HG02885 (cell line): ENCODE data around the gene NF2.

Source experiments
- ATAC-seq: cut with Tn5 transposase; IDR thresholded peaks from one replicate; pipeline ENCODE4 v1.9.1; 2021; ENCODE audit warnings: mild to moderate bottlenecking; ENCODE audit not compliant: unreplicated experiment, poor library complexity

NF2 gene

DNA sequence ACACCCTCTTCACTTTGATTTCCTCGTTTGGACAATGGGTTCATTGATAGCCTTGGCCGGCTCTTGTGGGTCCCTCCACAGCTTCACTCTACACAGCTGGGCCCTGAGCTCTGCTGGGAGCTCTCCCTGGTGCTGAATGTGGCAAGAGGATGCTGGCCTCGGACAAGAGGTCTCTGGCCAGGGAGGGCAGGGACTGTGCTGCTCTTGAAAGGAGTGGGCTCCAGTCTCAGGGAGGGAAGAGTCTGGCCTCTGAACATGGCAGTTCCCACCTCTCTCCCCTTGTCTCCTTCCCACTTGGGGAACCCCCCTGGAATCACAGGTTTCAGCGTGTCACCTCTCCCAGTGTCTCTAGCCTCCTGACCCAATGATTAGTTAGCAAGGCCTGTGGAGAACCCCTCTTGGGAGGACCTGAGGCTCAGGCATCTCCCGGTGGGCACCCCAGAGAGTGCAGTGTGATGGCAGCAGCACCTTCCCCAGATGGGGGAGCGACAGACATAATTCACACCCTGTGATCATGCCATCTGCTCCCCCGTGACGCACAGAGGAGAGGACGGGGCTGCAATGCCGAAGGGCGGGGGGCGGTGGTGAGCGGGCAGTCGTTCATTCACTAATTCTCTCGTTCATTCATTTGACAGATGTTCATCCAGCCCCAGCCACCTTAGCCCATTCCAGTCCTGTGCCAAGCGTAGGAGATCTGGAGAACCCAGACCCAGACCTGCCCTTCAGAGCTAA is 113.5 kb downstream of the NF2 start:
- ATAC-seq: no peak

DNA sequence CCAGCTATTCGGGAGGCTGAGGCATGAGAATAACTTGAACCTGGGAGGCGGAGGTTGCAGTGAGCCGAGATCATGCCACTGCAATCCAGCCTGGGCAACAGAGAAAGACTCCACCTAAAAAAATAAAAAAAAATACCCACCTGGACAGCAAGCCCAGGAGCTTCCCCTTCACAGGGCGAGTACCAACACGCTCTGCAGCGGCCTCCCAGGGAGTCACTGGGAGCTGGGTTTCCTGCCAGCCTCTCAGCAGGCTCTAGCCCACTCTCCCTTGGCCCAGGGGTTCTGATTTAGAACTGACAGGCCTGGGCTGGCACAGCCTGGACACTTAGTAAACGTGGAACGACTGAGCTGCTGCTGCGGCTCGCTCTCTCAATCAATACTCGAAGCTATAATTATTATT is 114.4 kb downstream of the NF2 start:
- no peak for ATAC-seq

DNA sequence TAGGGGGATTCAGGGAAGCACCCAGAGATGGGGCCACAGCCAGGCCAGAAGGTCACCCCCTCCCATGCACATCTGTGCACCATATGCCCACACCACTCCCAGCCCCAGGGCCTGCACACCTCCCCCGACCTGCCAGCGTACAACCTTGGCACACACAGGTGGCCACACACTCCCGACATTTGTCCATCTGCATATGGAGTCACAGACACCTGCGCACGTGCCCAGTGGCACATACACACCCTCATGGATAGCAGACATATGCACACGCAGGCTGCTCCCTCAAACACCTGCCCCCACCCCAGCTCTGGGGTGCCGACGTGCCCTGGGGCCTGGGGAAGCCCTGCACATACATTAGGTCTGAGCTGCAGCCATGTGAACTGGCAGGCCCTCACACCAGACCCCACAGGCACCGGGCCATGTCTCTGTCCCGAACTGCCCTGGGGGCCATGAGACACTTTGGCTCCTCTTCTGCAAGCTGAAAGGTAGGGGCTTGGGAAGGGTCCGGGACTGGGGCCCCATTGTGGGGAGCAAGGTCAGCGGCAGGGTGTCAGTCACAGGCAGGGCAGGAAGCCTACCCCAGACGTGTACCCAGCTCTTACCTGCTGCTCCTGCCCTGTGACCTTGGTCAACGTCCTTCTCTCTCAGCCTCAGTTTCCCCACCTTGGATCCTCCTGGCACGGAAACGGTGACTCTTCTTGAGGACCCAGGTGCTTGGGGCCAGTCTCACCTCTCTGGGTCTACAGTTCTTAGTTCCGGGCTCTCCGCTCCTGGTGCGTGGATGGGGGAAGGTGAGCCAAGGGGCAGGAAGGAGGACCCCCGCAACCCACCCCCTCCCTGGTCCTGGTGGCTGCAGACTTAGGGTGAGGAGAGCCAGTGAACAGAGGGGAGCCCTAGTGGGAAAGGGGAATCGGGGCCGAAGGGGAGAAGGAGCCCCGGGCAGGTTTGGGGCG is 115.8 kb downstream of the NF2 start:
- ATAC-seq: no peak

DNA sequence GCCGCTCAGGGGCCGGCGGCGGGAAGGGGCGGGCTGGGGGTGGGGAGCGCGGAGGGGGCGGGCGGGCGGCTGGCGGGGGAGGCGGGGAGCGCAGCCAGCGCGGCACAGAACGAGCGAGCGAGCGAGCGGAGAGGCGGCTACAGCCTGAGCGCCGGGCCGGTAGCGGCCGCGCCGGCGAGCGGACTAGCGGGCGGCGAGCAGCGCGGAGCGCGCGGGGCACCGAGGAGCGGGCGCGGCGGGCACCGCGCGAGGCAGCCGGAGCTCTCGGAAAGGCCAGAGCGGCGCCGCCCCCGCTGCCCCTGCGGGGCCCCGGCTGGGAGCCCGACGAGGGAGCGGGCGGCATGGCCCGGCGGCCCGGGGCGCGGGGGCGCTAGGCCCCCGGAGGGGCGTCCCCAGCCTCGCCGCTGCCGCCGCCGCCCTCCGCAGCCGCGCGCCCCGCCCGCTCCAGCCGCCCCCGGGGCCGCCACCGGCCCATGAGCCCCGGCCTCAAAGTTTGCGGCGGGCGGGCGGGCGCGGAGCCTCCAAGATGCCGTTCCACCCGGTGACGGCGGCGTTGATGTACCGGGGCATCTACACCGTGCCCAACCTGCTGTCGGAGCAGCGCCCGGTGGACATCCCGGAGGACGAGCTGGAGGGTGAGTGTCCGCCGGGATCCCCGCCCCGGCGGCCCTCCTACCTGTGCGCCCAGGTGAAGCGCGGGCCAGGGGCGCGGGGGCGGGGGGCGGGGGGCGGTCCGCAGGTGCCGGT is 116.6 kb downstream of the NF2 start, which contains the start of gene CABP7:
Gene CABP7, plus strand, starts transcription at position 105 of the 747 bp plus-strand sequence. Its CDS starts 422 bp downstream, at position 527.
- no peak for ATAC-seq

DNA sequence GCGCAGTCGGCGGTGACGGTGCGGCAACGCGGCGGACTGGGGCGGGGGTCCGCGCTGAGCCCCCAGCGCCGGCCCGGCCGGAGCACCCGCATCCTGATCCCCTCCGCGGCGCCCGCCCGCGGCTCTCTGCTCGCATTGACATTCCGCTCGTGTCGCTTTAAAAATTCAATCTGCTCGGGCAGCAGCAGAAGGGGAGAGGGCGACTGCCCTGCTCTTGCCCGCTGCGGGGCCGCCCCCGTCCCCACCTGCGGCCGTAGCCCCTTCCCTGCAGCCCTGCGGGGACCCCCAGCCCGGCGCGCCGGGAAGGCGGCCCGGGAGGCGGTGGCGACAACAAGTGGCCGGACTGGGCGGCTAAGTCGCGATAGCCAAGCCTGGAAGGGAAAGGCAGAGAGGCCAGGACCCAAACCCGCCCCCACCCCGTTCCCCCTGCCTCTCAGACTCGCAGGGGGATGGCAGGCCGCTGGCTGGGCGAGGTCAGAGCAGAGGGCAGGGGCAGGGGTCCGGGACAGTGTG is 117.4 kb downstream of the NF2 start:
- no peak for ATAC-seq

DNA sequence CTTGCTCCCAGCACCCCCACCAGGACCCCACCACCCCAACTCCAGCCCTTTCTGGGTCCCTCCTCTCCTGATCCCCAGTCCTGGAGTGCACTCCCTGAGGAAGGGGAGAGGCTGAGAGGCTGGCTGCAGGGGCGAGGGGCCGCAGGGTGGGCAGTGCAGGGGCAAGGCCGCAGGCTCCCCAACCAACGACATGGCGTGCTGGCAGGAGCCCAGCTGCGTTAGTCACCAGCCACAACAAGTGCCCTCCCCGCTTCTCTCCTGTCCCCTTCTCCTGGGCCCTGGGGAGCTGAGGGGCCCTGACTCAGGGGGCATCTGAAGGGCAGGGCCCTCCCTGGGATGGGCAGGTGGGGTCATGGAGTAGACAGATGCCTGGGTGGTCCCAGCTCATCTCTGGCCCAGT is 118.7 kb downstream of the NF2 start:
- no peak for ATAC-seq

DNA sequence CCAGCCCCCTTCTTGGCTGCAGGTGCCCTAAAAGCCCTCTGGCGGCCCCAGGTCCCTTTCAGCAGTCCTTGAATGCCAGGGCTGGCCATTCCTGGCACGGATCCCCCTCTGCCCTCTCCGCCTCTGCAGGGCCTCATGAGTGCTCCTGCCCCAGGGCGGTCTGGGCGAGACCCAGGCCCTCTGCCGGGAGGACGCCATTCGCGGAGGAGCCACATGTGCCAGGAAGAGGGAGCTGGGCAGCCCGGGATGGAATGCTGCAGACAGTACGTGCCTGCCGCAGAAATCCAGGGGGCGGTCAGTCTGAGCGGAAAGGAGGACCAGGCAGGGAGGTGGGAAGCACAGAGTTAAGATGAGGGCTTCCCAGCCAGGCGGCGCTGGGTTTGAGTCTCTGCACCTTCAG is 119.2 kb downstream of the NF2 start:
- ATAC-seq: no peak

DNA sequence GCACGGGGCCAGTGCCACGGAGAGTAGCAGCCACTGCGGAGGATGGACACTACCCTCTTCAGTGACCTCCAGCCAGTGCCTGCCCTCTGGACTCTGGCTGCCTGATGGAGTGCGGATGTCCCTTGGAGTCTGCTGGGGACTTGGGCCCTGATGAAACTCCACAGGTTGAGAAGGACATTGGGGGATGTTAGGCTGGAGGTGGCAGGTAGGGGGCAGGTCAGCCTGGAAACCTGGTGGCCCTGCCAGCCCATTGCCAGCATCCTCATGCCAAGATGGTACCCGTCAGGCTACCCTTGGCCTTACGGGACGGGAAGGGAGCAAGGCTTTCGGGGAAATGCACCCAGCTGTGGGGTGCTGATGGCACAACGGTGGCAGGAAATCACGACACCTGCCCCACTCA is 120.3 kb downstream of the NF2 start:
- no peak for ATAC-seq

DNA sequence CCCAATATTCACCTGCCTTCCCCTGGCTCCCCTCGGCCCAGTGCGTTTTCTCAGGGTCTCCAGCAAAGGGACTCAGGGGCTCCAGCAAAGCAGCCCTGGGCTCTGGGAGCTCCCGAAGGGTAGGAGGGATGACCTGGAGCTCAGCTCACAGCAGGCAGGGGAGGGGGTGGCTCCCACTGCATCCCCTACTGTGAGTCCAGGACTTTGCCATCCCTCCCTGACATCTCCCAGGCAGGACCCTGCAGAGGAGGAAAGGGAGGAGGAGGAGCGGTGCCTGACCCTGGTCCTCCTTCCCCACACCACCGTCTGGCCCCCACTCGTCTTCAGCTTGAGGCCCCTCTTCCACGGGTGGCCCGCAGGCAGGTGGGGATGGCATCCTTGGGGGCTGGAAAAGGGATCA is 121.4 kb downstream of the NF2 start:
- no peak for ATAC-seq

DNA sequence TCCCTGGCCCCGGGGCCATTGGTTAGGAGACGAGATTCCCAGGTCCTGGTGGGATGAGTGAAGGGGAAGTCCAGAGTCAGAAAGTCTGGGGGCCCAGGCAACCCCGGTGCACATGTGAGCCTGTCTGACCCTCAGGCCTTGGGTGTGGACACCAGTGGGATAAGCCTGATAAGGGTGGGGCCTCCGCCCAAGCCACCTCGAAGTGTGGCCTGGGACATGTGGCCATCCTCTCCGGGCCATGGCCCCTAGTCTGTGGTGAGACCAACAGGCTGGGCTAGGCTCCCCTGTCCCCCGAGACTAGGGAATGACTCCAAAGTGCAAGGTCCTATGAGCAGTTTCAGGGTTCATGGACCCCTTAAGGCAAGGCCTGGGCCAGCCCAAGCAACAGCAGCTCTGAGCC is 122.7 kb downstream of the NF2 start:
- no peak for ATAC-seq

DNA sequence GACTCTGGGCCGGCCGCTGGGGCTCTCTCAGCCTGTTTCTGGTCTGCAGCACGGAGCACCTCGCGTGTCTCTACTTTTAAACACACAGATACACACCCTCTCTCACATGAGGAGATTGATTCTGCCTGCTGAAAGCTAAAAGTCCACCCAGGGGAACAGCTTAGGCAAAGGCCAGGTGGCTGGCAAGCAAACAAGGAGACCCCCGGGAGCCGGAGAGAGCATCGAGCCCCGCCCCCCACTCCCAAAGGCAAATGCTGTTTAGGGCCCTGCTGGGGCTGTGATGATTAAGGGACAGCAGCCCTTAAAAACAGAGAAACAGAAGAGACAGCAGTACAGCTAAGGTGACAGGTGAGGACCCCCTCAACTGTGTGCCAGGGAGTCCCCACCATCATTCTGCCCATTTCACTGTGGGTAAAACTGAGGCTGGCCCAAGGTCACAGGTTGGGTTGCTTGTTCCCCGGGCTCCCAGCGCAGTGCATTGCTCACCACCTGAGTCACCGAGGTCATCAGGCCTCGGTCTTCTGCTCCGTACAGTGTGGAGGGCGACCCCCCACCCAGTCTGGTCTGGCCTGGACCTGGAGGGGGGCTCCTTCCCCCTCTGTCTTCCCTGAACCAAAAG is 123.2 kb downstream of the NF2 start:
- ATAC-seq: no peak

DNA sequence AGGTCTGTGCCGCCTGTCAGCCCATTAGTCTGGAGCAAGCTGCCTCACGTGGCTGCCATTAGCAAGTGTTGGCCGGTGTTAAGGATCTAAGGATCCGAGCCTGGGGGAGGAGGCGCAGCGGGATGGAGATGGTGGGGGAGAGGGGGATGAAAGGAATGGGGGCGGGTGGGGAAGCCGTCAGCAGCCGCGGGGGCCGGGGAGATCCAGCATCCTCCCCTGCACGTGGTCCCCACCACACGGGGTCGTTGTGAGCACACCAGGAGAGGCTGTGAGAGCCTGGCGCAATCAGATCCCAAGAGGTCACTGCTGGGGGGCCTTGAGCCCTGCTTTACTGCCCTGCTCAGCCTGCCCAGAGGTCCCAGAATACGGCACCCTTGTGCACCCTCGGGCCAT is 123.7 kb downstream of the NF2 start:
- no peak for ATAC-seq

DNA sequence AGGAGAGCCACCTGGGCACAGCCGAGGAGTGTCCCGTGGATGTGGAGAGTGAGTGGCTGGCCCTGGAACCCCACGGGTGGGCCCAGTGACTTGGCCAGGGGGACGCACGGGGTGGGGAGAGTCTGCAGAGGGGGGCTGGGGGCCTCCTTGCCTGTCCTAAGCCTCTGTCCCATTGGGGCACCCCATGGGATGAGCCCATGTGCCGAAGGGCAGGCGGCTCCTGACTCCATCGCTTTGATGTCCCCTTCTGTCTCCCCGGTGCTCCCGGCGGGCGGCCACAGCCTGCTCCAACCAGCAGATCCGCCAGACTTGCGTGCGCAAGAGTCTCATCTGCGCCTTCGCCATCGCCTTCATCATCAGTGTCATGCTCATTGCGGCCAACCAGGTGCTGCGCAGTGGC is 125.7 kb downstream of the NF2 start:
- ATAC-seq: no peak

DNA sequence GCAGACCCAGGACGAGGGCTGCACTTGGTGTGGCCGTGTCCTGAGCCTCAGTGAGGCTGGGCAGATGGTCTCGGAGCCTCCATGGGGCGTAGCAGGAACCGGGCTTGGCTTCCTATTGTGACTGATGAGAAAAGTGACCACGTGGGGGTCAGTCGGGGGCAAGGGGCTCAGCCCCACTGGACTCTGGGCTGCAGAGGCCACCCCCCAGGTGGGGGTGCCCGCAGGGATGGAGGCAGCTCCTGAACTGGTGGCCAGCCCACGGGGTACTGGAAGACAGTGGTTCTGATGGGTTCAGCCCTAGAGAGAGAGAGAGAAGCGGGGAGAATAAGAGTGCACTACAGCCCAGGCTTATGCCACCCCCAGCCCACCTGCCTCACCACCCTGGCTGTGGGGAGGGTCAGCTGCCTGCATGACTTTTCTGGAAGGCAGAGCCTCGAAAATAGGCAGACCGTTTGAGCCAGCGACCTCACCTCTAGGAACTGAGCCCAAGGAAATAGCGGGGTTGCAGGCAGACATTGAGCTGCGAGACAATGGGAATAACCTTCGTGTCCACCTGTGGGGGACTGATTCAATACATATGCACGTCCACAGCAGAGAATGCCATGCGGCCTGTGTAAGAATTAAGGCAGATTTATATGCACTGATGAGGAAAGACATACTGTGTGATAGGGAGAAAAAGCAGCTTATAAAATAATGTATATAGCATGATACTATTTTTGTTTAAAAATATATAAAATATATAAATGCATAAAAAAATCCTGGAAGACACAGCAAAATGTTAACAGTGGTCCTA is 127.8 kb downstream of the NF2 start:
- ATAC-seq: no peak

DNA sequence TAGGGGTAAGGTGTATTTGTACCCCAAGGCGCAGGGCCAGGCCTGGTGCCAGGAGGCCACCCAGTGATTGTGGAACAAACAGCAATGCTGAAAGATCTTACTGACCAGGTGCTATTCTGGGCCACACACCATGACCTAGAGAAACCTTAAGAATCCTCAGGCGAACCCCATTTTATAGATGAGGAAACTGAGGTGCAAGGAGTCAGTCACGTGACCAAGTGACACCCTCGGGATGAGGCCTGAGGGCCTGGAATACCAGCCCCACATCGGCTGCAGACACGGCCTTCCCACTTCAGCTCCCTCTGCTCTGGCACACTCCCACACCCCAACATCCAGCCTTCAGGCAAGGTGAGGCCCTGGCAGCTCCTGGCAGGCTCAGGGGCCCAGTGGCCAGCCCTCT is 129.4 kb downstream of the NF2 start:
- no peak for ATAC-seq

DNA sequence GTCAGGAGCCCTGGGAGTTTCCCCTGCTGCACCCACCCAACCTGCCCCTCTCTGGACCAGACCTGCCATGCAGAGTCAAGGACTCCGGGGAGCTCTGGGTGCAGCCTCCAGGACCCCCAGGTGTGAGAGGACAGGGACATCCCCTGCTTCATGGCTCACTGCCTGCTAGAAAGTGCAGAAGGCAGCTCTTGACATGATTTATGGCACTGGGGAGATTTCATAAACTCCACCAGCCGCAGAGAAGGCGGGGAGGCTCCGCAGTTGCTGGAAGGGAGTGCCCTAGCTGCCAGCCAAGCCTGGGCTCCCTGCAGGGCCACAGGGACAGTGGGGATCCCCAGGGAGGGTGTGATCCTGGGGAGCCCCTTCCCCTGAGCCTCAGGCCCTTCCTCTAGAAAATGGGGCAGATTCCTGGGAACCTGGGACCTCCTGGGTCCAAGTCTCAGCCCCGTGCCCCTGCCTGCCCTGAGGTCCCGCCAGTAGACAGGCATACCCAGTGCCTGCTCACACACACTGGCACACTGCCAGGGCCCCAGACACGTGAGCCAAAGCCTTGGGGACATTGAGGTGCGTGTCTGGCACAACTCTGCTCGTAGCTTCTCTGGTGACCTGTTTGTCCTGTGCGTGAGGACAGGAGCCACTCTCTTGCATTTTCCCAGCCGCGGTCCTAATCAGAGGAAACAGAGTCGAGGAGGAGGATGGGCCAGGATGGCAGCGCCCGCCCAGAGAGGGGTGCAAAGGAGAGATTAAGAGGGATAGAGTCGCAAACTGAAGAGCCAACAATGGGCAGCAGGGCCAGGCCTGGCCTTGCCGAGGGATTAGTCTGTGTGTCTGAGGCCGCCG is 130.1 kb downstream of the NF2 start:
- ATAC-seq: no peak

DNA sequence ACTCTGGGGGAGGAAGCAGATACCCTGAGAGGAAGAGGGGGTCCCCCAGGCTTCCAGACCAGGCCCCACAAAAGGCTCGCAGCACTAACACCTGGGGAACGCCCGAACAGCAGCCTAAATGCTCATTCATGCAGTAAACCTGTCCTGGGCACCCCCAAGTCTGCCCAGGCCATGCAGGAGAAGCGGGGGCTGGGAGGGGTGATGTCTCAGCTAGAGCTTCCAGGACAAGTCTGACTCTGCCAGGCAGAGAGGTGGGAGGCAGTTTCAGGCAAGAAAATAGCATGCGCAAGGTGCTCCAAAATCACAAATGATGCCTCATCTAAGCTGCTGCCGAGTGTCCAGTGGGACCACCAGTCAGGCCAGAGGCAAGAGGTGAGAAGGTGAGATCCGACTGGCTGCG is 131.0 kb downstream of the NF2 start:
- no peak for ATAC-seq

DNA sequence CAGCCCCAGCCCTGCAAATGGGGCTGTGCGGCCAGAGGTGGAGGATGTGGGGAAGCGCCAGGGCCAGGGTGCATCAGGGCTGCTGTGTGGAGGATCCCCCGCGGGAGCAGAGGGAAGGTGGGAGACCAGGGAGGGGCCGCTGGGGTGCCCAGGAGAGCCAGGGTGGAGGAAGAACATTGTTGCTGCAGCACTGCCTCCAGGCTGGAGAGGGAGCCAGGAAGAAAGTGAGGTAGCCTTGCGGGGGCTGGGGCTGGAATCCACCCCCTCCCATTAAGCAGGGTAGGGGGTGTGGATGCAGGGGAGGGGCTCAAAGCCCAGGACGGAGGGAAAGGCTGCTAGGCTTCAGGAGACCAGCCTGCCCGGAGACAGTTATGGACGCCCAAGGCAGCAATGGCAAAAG is 131.4 kb downstream of the NF2 start:
- ATAC-seq: no peak

DNA sequence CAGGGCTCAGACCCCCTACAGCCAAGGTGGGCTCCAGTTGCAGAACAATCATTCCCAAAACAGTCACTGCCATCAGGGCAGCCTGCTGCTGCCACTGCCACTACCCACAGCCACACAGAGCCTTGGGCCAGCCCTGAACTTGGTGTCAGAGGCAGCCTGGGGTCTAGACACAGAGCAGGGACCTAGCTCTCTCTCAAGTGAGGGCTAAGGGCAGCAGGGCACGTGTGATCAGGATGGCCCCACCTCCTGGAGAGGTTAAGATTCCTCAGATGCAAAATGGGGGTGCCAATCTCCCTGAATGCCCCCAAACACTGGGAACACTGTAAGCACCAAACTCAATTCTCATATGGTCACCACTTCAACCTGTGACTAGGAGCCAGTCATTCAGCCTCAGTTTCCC is 132.0 kb downstream of the NF2 start:
- no peak for ATAC-seq
